ENCODE measurements around the gene MUC2.

MUC2 gene

GRCh38 chr11:1081601-1082311, 7.1 kb downstream of the MUC2 start:
- H3K4me3 Mint-ChIP-seq: no peak overlapping the region
- no peak for DNase-seq (ENCODE audit: low spot score)
- no peaks in the 10 kb centered on the region for H3K36me3 Mint-ChIP-seq (ENCODE audit: low read depth)
- no peaks in the 10 kb centered on the region for H3K9me3 Mint-ChIP-seq
- no peaks in the 10 kb centered on the region for H3K4me1 Mint-ChIP-seq (ENCODE audit: low read depth)
- no peak overlapping the region for H3K27ac Mint-ChIP-seq
- no peaks in the 10 kb centered on the region for H3K27me3 Mint-ChIP-seq (ENCODE audit: low read depth)

GRCh38 chr11:1082346-1082727, 7.7 kb downstream of the MUC2 start:
- DNase-seq (ENCODE audit: low spot score): no peak
- no peak overlapping the region for H3K27ac Mint-ChIP-seq
- no peaks in the 10 kb centered on the region for H3K27me3 Mint-ChIP-seq (ENCODE audit: low read depth)
- no peak overlapping the region for H3K4me3 Mint-ChIP-seq
- H3K4me1 Mint-ChIP-seq (ENCODE audit: low read depth): no peaks in the 10 kb centered on the region
- H3K9me3 Mint-ChIP-seq: no peaks in the 10 kb centered on the region
- no peaks in the 10 kb centered on the region for H3K36me3 Mint-ChIP-seq (ENCODE audit: low read depth)

GRCh38 chr11:1082728-1083620, 8.3 kb downstream of the MUC2 start:
- Mint-ChIP-seq H3K27me3 (ENCODE audit: low read depth) (no peaks in the 10 kb centered on the region), H3K4me3 (no peak overlapping the region), H3K9me3 (no peaks in the 10 kb centered on the region), H3K36me3 (ENCODE audit: low read depth) (no peaks in the 10 kb centered on the region), H3K27ac (no peak overlapping the region), H3K4me1 (ENCODE audit: low read depth) (no peaks in the 10 kb centered on the region)
- DNase-seq (ENCODE audit: low spot score): no peak

DNA sequence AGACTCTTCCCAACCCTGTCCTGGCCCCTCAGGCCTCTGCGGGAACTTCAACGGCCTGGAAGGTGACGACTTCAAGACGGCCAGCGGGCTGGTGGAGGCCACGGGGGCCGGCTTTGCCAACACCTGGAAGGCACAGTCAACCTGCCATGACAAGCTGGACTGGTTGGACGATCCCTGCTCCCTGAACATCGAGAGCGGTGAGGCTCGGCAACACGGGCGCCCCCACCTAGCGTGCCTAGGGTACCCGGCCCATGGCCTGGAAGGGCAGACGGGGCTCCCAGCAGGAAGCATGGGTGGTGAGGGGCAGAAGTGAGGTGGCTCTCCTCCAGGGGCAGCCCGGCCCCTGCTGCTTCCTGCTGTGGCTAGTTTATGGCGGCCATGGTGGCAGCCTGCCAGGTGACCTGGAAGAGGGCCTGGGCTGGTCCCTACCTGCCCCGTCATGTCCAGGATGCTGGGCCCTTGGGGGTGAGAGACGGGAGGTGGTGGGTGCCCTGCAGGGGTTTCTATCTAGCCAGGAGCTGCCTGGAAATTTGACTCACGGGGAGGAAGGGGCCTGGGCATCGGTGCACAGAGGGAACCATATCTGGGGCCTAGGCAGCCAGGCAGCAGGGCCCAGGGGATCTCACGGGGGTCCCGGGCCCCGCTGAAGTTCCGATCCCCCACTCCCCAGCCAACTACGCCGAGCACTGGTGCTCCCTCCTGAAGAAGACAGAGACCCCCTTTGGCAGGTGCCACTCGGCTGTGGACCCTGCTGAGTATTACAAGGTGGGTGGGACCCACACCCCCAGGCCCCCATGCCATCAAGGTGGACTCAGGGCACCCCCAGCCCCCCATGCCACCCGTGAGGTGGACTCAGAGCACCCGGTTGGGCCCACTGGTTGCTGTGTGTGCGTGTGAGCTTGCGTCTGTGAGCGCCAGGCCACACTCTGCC, 9.2 kb downstream of the MUC2 start:
- no peak overlapping the region for H3K27ac Mint-ChIP-seq
- H3K4me1 Mint-ChIP-seq (ENCODE audit: low read depth): no peaks in the 10 kb centered on the region
- no peaks in the 10 kb centered on the region for H3K27me3 Mint-ChIP-seq (ENCODE audit: low read depth)
- no peak for DNase-seq (ENCODE audit: low spot score)
- no peak overlapping the region for H3K4me3 Mint-ChIP-seq
- no peaks in the 10 kb centered on the region for H3K9me3 Mint-ChIP-seq
- no peaks in the 10 kb centered on the region for H3K36me3 Mint-ChIP-seq (ENCODE audit: low read depth)

GRCh38 chr11:1084561-1085439, 10.1 kb downstream of the MUC2 start:
- no peak overlapping the region for H3K4me3 Mint-ChIP-seq
- H3K36me3 Mint-ChIP-seq (ENCODE audit: low read depth): no peaks in the 10 kb centered on the region
- no peak overlapping the region for H3K27ac Mint-ChIP-seq
- H3K9me3 Mint-ChIP-seq: no peaks in the 10 kb centered on the region
- H3K27me3 Mint-ChIP-seq (ENCODE audit: low read depth): no peaks in the 10 kb centered on the region
- no peak for DNase-seq (ENCODE audit: low spot score)
- H3K4me1 Mint-ChIP-seq (ENCODE audit: low read depth): no peaks in the 10 kb centered on the region

DNA sequence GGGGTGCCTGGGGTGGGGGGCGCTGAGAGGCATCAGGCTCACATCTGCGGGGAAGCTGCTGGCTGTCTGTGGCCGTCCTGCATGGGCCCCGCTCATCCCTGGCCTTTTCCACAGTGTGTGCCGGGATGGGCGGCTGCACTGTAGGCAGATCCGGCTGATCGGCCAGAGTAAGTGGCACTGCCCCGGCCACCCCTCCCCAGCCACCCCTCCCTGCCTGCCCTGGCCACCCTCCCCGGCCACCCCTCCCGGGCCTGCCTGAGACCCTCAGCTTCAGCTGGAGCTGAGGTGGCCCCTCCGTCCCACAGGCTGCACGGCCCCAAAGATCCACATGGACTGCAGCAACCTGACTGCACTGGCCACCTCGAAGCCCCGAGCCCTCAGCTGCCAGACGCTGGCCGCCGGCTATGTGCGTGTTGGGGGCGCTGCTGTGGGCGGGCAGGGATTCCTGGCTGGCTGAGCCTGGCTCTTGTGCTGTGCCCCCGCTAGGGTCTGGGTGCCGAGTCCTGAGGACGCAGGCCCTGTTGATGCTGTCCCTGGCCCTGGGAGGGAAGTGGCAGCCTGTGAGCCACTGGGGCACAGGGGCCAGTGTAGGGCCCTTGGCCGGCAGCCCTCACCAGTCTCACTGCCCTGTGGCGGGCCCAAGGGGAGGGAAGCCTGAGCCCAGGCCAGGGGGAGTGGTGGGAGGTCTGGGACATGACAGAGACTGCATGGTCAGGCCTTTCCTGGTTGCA, 10.9 kb downstream of the MUC2 start:
- Mint-ChIP-seq H3K27me3 (ENCODE audit: low read depth) (no peaks in the 10 kb centered on the region), H3K9me3 (no peaks in the 10 kb centered on the region), H3K4me3 (no peak overlapping the region), H3K36me3 (ENCODE audit: low read depth) (no peaks in the 10 kb centered on the region), H3K27ac (no peak overlapping the region), H3K4me1 (ENCODE audit: low read depth) (no peaks in the 10 kb centered on the region)
- DNase-seq (ENCODE audit: low spot score): no peak

DNA sequence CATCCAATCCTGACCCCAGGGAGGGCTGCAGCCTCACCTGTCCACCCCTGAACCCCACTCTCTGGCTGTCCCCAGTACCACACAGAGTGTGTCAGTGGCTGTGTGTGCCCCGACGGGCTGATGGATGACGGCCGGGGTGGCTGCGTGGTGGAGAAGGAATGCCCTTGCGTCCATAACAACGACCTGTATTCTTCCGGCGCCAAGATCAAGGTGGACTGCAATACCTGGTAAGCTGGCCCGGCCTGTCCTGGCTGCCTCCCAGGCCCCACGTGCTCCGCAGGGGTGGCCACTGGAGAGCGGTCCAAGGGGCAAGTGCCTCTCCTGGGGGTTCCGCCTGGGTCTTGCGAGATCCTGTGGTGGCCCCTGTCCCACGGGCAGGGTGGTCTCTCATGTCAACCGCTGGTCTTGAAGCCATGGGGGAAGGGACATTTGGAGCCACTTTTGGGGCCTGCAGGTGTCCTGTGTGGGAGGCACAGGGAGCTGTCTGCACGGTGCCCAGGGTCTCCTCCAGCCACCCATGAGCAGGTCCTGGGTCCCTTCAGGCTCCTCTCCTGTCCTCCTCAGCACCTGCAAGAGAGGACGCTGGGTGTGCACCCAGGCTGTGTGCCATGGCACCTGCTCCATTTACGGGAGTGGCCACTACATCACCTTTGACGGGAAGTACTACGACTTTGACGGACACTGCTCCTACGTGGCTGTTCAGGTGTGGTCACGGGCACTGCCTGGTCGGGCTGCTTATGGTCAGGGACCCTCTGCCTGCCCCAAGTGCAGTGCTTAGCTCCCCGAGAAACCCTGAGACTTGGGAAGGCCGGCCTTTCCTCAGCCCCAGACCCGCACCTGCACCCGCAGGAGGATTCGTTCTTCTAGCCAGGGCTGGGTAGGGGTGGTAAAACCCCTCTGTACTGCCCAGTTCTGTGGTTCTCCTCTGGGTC, 11.8 kb downstream of the MUC2 start:
- Mint-ChIP-seq H3K36me3 (ENCODE audit: low read depth) (no peaks in the 10 kb centered on the region), H3K27ac (no peak overlapping the region), H3K4me3 (no peak overlapping the region), H3K9me3 (peaks cover 6% of the 10 kb centered on the region), H3K4me1 (ENCODE audit: low read depth) (no peaks in the 10 kb centered on the region), H3K27me3 (ENCODE audit: low read depth) (no peaks in the 10 kb centered on the region)
- DNase-seq (ENCODE audit: low spot score): no peak

DNA sequence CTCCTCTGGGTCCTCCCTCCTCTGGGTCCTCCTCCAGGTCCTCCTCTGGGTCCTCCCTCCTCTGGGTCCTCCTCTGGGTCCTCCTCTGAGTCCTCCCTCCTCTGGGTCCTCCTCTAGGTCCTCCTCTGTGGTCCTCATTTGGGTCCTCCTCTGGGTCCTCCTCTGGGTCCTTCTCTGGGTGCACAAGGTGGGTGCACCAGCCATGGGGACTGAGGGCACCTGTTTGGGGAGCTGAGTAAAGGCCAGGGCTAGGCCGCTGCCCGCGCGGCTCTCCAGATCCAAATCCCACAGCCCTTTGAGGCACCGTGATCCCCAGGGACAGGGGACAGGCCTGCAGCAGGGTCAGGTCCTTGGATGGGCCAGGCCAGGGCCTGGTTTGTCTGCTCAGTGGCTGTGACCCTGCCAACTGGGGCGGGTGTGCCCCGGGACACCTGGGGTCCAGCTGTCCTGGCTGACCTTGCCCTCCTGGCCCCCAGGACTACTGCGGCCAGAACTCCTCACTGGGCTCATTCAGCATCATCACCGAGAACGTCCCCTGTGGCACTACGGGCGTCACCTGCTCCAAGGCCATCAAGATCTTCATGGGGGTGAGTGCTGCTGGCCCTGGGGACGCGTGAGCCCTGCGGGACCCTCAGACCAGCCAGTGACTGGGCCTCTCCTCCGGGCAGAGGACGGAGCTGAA, 12.7 kb downstream of the MUC2 start:
- Mint-ChIP-seq H3K4me3 (no peak overlapping the region), H3K36me3 (ENCODE audit: low read depth) (no peaks in the 10 kb centered on the region), H3K9me3 (peaks cover 11% of the 10 kb centered on the region), H3K4me1 (ENCODE audit: low read depth) (no peaks in the 10 kb centered on the region), H3K27me3 (ENCODE audit: low read depth) (no peaks in the 10 kb centered on the region), H3K27ac (no peak overlapping the region)
- no peak for DNase-seq (ENCODE audit: low spot score)

DNA sequence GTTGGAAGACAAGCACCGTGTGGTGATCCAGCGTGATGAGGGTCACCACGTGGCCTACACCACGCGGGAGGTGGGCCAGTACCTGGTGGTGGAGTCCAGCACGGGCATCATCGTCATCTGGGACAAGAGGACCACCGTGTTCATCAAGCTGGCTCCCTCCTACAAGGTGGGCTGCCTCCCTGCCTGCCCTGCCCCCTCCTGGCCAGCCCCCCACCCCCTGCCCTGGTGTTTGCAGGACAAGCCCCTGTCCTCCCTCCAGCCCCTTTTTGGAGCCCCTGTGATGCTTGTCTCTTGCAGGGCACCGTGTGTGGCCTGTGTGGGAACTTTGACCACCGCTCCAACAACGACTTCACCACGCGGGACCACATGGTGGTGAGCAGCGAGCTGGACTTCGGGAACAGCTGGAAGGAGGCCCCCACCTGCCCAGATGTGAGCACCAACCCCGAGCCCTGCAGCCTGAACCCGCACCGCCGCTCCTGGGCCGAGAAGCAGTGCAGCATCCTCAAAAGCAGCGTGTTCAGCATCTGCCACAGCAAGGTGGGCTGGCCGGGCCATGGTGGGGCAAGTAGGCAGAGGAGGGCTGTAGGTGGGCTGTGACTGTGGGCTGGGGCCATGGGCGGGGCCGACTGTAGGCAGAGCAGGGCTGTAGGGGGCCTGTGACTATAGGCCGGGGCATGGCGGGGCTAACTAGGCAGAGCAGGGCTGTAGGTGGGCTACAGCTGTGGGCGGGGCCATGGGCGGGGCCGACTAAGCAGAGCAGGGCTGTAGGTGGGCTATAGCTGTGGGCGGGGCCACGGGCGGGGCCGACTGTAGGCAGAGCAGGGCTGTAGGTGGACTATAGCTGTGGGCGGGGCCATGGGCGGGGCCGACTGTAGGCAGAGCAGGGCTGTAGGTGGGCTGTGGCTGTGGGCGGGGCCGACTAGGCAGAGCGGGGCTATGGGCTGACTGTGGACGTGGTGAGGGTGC, 13.6 kb downstream of the MUC2 start:
- Mint-ChIP-seq H3K9me3 (peaks cover 11% of the 10 kb centered on the region), H3K27me3 (ENCODE audit: low read depth) (no peaks in the 10 kb centered on the region), H3K4me1 (ENCODE audit: low read depth) (no peaks in the 10 kb centered on the region), H3K36me3 (ENCODE audit: low read depth) (no peaks in the 10 kb centered on the region), H3K27ac (no peak overlapping the region), H3K4me3 (no peak overlapping the region)
- no peak for DNase-seq (ENCODE audit: low spot score)

- H3K4me3 Mint-ChIP-seq: no peak overlapping the region
- H3K27ac Mint-ChIP-seq: no peak overlapping the region
- H3K27me3 Mint-ChIP-seq (ENCODE audit: low read depth): no peaks in the 10 kb centered on the region
- H3K4me1 Mint-ChIP-seq (ENCODE audit: low read depth): no peaks in the 10 kb centered on the region
- peaks cover 11% of the 10 kb centered on the region for H3K9me3 Mint-ChIP-seq
- no peak for DNase-seq (ENCODE audit: low spot score)
- no peaks in the 10 kb centered on the region for H3K36me3 Mint-ChIP-seq (ENCODE audit: low read depth)
Observed at GRCh38 chr11:1088927-1089737, 14.5 kb downstream of the MUC2 start.

Measured in T-helper 2 cell treated with Interferon-gamma antibody and Interleukin-4, amounts not matched to agents 5 μg/mL and 100 μg/mL, for 36 hours (primary cell).